Ectodermal cell (in vitro differentiated cells): ENCODE measurements around the gene GORASP1.

ENCODE experiments used
- H3K27ac ChIP-seq: 2 replicates; pipeline ENCODE4 v1.7.0; 2013; ENCODE audit warnings: mild to moderate bottlenecking, low read depth, low read length; ENCODE audit not compliant: insufficient read depth, poor library complexity, severe bottlenecking
- H3K27me3 ChIP-seq: 2 replicates; pipeline ENCODE4 v1.7.0; 2013; ENCODE audit warnings: mild to moderate bottlenecking, low read length; ENCODE audit not compliant: insufficient read depth, control insufficient read depth, poor library complexity, severe bottlenecking
- H3K36me3 ChIP-seq: one replicate; pipeline ENCODE4 v1.7.0; 2013; ENCODE audit warnings: low read length; ENCODE audit not compliant: control insufficient read depth, insufficient read depth
- H3K4me1 ChIP-seq: one replicate; pipeline ENCODE4 v1.7.0; 2013; ENCODE audit warnings: low read length; ENCODE audit not compliant: control insufficient read depth, insufficient read depth
- H3K4me3 ChIP-seq: 2 replicates; pipeline ENCODE4 v1.7.0; 2013; ENCODE audit warnings: low read depth, low read length, control low read depth; ENCODE audit not compliant: insufficient read depth
- H3K9me3 ChIP-seq: 2 replicates; pipeline ENCODE4 v1.7.0; 2013; ENCODE audit warnings: mild to moderate bottlenecking, low read length, moderate library complexity; ENCODE audit not compliant: control insufficient read depth
- WGBS, 2 experiments: methylation state at CpG; one replicate each; pipeline ENCODE4 v1.1.7; 2013; ENCODE audit warnings: missing lambda C conversion rate in 2 of 2; 5-methylcytosine and 5-hydroxymethylcytosine counted together

The GORASP1 gene

DNA sequence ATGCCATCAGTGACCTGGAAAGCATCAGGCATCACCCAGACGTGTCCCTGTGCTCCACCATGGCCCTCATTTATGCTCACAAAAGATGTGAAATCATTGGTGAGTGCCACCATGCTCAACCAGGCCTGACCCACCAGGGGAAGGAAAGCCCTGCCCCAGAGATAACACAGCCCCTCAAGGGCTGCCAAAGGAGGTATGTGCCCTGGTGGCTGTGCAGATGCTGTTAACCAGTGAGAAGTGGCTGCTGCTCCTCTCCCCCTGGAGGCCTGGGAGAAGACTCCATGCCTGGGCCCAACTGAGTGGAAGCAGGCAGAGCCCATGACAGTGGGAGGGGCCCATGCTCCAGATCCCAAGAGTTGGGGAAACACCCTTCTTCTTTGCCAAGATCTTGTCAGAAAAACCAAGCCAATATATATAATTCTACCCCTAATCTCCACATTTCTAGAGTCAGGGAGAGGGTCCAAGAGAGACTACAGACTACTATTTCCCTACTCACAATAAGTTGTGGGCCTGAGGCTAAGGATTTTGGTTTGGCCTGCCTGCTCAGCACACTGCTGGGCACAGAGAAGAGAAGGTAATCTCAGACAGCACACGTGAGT lies 2.7 kb upstream of the GORASP1 start:
- no peaks in the 10 kb centered on the region for H3K9me3 ChIP-seq
- peaks cover 8% of the 10 kb centered on the region for H3K4me1 ChIP-seq
- H3K27me3 ChIP-seq: peaks cover 13% of the 10 kb centered on the region
- no peak overlapping the region for H3K4me3 ChIP-seq
- H3K36me3 ChIP-seq: no peaks in the 10 kb centered on the region
- WGBS, 2 experiments: 67 to 75% methylated on average over 2 of the region's 2 CpGs
- no peak overlapping the region for H3K27ac ChIP-seq

- Histone ChIP-seq H3K9me3 (no peaks in the 10 kb centered on the region), H3K4me1 (peaks cover 8% of the 10 kb centered on the region), H3K27me3 (peaks cover 13% of the 10 kb centered on the region), H3K27ac (no peak overlapping the region), H3K36me3 (no peaks in the 10 kb centered on the region), H3K4me3 (no peak overlapping the region)
- 91 to 95% methylated on average over 5 of the region's 5 CpGs for WGBS, 2 experiments
Observed at GRCh38 chr3:39109086-39109485, 1.7 kb upstream of the GORASP1 start.

DNA sequence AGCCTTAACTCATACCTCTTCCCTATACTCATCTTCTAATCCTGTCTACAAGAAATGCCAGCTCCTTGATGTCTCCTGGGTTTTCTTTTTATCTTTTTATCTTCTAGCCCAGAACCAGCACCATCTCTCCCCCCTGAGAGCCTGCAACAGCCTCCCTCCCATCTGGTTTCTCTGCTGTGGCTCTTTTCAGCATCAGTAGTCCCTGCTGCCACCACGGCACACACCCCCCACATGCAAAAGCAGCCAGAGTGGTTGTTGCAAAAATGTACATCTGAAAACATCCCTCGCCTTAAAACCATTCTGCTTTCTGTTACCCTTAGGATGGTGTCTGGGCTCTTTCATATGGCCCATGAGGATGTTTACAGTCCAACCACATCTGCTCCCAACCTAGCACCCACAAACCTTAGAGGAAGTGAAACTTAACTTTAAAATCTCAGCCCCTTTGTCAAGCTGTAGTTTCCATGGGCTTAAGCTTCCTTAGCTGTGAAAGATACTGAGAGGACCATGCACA lies 828 bp upstream of the GORASP1 start:
- no peaks in the 10 kb centered on the region for H3K36me3 ChIP-seq
- peak overlapping the region; percentile 94 for H3K4me3 ChIP-seq
- peaks cover 13% of the 10 kb centered on the region for H3K27me3 ChIP-seq
- peaks cover 8% of the 10 kb centered on the region for H3K4me1 ChIP-seq
- H3K9me3 ChIP-seq: no peaks in the 10 kb centered on the region
- WGBS, 2 experiments: 55 to 61% methylated on average over 2 of the region's 2 CpGs
- no peak overlapping the region for H3K27ac ChIP-seq

- peaks cover 8% of the 10 kb centered on the region for H3K4me1 ChIP-seq
- H3K9me3 ChIP-seq: no peaks in the 10 kb centered on the region
- peaks cover 13% of the 10 kb centered on the region for H3K27me3 ChIP-seq
- no peak overlapping the region for H3K27ac ChIP-seq
- peak overlapping the region; percentile 94 for H3K4me3 ChIP-seq
- 0% methylated on average over 55 of the region's 55 CpGs for WGBS, 2 experiments
- H3K36me3 ChIP-seq: no peaks in the 10 kb centered on the region
Observed at GRCh38 chr3:39106851-39107387, 508 bp downstream of the GORASP1 start.

DNA sequence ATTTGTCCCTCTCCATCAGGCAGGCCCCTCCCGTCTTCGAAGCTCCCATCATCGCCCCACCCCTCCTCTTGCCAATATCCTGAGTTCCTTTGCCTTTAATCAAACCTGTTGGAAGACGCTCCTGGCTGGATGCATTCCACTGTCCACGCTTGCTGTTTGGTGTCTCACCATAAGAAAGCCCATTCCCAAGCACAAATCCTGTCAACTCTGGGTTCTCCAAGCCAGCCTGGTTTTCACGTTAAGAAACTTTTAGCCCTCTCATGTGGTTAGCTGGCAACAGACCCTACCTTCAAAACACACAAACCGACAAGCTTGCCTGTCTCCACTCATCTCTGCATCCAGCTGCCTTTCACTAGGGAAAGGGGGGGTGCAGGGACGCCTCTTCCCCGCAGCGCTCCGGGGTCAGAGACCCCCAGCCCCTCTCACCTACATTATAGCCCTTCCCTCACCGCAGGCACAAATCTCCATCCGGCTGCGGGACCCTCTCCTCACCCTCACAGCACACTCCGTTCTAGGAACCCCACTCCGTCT lies 1.1 kb downstream of the GORASP1 start:
- Histone ChIP-seq H3K27me3 (peaks cover 13% of the 10 kb centered on the region), H3K36me3 (no peaks in the 10 kb centered on the region), H3K9me3 (no peaks in the 10 kb centered on the region), H3K4me1 (peaks cover 8% of the 10 kb centered on the region), H3K27ac (no peak overlapping the region), H3K4me3 (peak overlapping the region; percentile 94)
- 6 to 9% methylated on average over 16 of the region's 16 CpGs for WGBS, 2 experiments

DNA sequence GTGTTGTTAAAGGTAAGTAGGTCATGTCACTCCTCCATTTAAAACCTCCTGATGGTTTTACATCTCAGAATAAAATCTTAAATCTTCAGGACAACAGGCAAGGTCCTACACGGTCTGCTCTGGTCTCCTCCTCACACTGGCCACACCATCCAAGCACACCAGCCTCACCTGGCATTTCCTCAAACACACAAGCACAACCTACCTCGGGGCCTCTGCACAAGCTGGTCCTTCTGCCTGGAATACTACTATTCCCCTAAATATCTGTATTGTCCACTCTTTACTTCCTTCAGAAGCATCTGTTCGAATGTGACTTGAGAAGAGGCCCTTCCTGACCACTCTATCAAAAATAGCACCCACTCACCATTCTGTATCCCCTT lies 1.8 kb downstream of the GORASP1 start:
- 85 to 90% methylated on average over 3 of the region's 3 CpGs for WGBS, 2 experiments
- no peaks in the 10 kb centered on the region for H3K9me3 ChIP-seq
- no peak overlapping the region for H3K4me3 ChIP-seq
- H3K36me3 ChIP-seq: no peaks in the 10 kb centered on the region
- H3K27ac ChIP-seq: no peak overlapping the region
- peaks cover 13% of the 10 kb centered on the region for H3K27me3 ChIP-seq
- peaks cover 8% of the 10 kb centered on the region for H3K4me1 ChIP-seq

GRCh38 chr3:39104961-39105686 lies 2.3 kb downstream of the GORASP1 start:
- WGBS, 2 experiments: 92 to 93% methylated on average over 7 of the region's 7 CpGs
- Histone ChIP-seq H3K36me3 (peaks cover under 1% of the 10 kb centered on the region), H3K4me3 (no peak overlapping the region), H3K27ac (no peak overlapping the region), H3K27me3 (peaks cover 13% of the 10 kb centered on the region), H3K9me3 (no peaks in the 10 kb centered on the region), H3K4me1 (peaks cover 8% of the 10 kb centered on the region)

DNA sequence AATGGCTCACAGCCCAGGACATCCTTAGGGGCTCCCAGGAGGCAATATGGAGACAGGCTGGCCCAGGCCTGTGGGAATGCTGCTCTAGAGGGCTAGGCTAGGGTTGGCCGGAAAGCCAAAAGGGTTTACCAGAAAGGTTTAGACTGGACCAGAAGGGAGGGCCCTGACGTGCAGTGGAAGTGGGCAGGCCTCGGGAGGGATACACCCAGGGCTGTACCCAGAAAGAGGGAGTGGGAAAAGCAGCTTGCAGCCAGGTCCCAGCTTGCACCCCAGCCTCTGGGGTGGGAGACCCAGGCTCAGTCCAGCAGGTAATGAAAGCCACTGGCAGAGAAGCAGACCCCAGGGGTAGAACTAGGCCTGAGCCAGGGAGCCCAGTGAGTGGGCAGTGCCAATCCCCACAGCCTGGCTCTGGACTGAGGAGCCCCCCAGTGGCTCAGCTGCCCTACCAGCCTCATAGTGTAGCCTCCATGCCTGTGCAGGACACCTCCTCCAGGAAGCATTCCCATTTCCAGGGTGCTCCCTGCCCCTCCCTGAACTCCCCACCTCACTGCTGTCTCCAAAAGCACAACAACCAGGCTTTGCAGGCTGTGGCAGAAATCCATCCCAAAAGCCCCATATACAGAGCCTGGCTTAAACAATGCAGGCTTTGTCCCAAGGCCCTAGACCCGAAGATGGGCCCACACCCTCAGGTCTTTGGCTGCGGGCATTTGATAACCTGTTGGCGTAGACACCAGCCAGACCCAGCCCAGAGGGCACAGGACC lies 3.5 kb downstream of the GORASP1 start:
- Histone ChIP-seq H3K36me3 (peaks cover 9% of the 10 kb centered on the region), H3K4me1 (peaks cover 8% of the 10 kb centered on the region), H3K4me3 (no peak overlapping the region), H3K27ac (no peak overlapping the region), H3K27me3 (peaks cover 13% of the 10 kb centered on the region), H3K9me3 (no peaks in the 10 kb centered on the region)
- WGBS, 2 experiments: 95% methylated on average over 6 of the region's 6 CpGs

DNA sequence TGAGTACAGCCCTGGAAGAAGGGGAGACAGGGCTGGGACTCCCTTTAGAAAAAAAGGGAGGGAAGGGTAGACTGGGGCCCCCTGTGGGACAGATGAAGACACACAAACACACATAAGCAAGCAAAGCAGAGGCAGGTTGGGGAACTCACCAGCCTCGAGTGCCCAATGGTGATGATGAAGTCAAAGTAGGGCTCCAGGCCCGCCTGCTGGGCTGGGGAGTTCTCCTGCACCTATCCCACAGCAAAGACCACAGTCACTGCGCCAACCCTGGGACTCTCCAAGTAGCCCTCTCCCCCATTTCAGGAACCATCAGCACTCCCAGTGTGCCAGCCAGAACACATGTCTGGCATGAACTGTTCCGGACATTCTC lies 4.1 kb downstream of the GORASP1 start:
- 87% methylated on average over 4 of the region's 4 CpGs for WGBS, 2 experiments
- Histone ChIP-seq H3K36me3 (peaks cover 16% of the 10 kb centered on the region), H3K9me3 (no peaks in the 10 kb centered on the region), H3K4me3 (no peak overlapping the region), H3K27me3 (peaks cover 8% of the 10 kb centered on the region), H3K27ac (no peak overlapping the region), H3K4me1 (peaks cover 8% of the 10 kb centered on the region)
